Left cardiac atrium (tissue), 4 donors: ENCODE results near the gene TCEANC2. TPM values are rescaled to one million over a fixed set of nuclear protein-coding genes. Genes with fewer than 3 reads are reported as not detected.
A peak's percentile ranks its signal among the peaks of the same experiment; 100 is the strongest.
"Not testable (repeated sequence)": the region's sequence is repeated elsewhere in the genome, so short reads cannot be mapped to it uniquely, and the experiment has no call there.

Source experiments
- ATAC-seq, 2 donors: fragments of 200-7000 bp; cut with Tn5 transposase; one replicate each; pipeline ENCODE4 v1.9.1; 2020; ENCODE audit warnings: mild to moderate bottlenecking in 2 of 2, moderate library complexity in 2 of 2
- DNase-seq: peaks from one replicate; pipeline ENCODE4 v3.0.0-alpha.2; 2020
- intact Hi-C, 2 donors: fragments of 100-400 bp; cut with DNase I; formaldehyde crosslinking; loops; one replicate each; pipeline versions ENCODE4 v1.14.1 to v1.15.1; 2022 to 2023
- total RNA-seq, 2 donors: library from RNA; stranded (reverse); fragmentation: NEBNext Ultra II Directional; extraction: Animal tissue kit (Norgen Biotek cat#: 25700); gene quantifications; one replicate each; pipeline ENCODE4 v1.2.1, GENCODE V29; 2021
- donor health status: DM: no; HTN: yes; CAD: no.
- donor health status: DM: no; HTN: yes; CAD: no; lungs with severe emphysema.
- donor health status: DM: yes; HTN: yes; CAD: no.
- donor health status: Dilated cardiomyopathy.

The TCEANC2 gene
- total RNA-seq, 2 donors from 2014 or later: 2.6 to 5.3 TPM

DNA sequence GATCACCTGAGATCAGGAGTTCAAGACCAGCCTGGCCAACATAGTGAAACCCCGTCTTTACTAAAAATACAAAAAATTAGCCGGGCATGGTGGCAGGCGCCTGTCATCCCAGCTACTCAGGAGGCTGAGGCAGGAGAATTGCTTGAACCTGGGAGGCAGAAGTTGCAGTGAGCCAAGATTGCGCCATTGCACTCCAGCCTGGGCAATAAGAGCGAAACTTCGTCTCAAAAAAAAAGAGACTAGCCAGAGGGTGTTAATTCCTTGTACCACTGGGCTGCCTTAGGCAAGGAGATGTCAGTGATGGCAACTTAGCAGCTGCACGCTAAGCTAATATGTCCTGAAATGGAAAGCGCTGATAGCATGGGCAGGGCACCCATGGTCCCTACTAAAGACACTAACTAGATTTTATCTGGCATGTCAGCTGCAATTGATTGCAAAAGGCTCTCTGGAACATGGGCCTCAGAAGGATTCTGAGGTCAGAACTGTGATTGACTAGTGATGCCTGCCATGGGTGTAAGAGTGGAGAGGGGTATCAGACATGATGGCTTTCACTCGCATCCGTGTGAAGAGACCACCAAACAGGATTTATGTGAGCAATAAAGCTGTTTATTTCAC lies 33.7 kb upstream of the TCEANC2 start:
- ATAC-seq, intact Hi-C loops, DNase-seq: not testable (repeated sequence)

DNA sequence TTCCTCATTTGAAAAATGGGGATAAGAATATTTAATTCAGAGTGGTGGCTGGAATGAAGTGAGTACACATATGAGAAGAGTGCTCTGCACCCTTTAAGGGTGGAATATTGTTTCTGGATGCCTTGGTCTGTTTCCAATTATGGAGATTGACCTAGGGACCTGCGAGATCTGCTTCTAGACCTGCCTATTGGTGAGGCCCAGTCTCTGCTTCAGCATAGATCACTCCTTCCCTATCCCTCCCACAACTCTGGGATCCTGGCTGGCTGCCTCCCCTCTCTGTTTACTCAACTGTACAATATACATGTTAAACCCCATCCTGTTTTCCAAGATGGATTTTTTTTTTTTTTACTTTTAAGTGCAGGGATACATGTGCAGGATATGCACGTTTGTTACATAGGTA lies 29.1 kb upstream of the TCEANC2 start:
- ATAC-seq (no peak), DNase-seq (no peak)
- intact Hi-C loops: no loop called here

DNA sequence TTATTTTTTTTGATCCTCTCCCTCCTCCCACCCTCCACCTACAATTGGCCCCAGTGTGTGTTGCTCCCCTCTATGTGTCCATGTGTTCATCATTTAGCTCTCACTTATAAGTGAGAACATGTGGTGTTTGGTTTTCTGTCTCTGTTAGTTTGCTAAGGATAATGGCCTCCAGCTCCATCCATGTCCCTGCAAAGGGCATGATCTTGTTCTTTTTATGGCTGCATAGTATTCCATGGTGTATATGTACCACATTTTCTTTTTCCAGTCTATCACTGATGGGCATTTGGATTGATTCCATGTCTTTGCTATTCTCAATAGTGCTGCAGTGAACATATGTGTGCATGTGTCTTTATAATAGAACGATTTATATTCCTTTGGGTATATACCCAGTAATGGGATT lies 28.6 kb upstream of the TCEANC2 start:
- intact Hi-C loops, ATAC-seq, DNase-seq: not testable (repeated sequence)

DNA sequence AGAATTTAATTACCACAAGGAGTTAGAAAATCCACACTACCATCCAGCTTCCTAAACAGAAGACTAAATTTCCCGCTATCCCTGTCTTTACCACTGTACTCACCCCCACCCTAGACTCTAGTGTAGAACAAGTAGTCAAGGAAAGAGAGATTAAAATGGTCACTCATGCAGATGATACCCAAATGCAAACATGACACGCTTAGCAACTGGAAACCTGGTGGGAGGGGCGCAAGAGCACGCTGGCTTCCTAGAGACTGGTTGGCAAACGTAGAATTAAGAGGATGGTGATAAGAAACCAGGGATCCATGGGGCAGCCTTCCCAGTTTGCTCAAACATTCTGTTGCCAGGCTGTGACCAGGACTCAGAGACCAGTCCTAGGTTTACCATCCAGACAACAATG lies 25.6 kb upstream of the TCEANC2 start:
- intact Hi-C loops: no loop called here
- ATAC-seq (peak; percentile 38 to 69), DNase-seq (no peak)

DNA sequence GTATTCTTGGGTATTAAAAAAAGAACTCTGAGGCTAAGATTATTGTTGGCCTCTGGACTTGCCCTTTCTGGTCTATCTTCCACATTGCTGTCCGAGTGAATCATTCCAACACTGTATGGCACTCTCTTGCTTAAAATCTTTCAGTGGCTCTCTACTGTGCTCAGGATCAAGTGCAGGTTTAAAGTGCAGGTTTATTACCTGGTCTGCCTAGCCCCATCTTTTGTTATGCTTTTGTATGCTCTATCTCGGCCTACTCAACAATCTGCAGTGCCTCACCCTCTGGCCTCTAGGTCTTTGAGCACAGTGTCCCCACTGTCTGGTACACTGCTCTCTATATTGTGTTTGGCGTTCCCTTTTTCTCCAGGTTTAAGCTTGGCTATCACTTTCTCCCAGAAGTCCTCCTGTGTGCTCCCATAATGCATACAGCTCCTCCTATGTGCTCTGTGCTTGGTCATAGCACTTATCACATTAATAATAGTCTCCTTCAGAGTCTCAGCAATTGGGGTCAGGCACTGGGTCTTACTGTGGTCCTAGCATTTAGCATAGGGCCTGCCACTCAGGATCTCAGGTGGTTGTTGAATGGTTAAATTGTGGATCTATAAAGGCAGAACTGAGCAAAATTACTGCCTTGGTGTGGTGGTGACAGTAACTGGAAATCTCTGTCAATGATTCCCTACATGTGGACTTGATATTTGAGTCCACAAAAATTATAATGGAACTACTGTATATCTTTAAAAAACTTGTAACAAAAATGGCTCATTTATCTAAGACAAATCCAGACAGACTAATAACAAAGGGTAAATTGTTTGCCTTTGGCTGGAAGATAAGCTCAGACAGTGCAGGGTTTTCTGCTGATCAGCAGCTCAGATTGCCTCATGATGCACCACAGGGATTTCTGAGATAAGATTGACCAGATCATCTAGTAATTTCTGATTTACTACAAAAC lies 24.8 kb upstream of the TCEANC2 start:
- peak in 1 of 2 donors; percentile 44 for ATAC-seq
- DNase-seq: no peak
- intact Hi-C loops: no loop called here

DNA sequence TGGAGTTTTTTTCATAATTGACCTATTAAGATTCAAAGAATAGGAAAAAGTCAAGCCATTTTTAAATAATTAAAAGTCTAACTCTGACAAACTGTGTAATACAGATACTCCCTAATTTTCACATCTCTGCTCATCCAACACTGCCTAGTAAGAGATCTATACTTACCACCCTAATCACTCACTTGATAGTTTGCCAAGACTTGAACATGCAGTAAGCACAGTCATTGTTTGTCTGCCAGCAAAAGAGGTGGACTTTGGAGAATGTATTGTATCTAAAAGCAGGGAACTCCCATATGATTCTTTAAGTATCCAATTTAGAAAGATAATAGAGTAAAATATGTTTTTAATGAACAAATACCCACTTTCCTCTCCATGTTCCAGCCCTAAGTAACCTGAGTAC lies 15.9 kb upstream of the TCEANC2 start:
- intact Hi-C loops: no loop called here
- no peak for ATAC-seq
- no peak for DNase-seq

DNA sequence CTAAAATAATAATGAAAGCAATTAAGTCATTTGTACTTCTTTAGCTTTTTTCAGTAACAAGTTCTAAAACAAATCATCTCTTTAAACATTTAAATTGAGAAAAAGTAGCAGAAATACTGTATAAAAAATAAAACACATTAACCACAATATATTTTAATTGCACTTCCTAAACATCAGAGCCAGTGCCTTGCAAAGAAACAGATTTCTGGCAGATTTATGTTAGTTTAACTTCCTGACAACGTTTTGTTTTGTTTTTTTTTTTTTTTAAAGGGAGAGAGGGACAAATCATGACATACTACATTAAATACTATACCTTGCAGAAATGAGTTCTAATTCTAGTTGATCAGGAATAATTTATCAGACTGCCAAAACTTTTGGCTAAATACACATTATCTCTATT lies 11.6 kb upstream of the TCEANC2 start:
- ATAC-seq (no peak), DNase-seq (no peak)
- intact Hi-C loops: no loop called here

DNA sequence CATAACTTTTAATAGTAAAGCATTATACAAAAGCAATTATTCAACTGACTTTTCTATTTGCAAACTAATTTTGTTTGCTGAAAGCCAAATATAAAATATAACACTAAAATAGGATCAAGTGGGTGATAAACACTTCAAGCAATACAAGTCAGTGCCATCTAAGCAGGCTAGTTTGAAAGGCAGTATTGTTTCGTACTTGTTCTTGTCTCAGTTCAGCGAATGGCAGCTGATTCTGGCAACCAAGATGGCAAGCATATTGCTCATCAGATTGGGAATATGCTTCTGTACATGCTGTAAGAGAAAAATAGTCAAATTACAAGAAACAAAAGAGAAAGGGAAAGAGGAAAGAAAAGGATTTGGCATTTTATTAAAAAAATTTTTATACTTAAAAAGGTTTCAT lies 7.9 kb upstream of the TCEANC2 start:
- intact Hi-C loops: no loop called here
- DNase-seq (no peak), ATAC-seq (no peak)

DNA sequence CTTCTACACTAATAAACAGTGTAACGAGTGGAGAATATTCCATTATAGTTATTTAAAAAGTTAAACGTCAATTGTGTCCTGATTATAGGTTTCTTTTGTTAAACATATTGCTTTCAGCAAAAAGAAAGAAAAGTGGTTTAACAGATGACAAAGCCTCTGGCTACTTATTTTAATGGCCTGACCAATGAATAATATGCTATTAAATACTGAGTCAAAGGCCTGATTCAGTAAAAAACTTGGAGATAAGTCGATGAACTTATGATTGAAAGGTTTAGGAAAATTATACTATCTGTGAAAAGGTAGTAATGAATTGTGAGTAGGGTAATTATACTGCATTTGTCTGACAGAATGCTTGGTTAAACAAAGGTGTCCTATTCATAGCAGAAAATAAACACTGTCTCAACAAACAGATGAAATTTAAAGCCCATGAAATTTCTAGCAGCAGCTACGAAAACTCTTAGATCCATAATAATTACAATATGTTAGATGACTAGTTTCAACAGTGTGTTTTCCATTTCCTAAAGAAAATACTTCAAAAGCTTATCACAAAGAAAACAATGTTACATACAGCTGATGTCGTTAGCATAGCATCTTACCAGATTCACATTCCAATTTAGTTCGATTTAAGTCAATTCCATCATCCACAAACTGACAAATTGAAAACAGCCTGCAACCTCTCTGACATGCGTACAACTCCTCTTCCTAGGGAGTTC lies 6.6 kb upstream of the TCEANC2 start:
- intact Hi-C loops: no loop called here

DNA sequence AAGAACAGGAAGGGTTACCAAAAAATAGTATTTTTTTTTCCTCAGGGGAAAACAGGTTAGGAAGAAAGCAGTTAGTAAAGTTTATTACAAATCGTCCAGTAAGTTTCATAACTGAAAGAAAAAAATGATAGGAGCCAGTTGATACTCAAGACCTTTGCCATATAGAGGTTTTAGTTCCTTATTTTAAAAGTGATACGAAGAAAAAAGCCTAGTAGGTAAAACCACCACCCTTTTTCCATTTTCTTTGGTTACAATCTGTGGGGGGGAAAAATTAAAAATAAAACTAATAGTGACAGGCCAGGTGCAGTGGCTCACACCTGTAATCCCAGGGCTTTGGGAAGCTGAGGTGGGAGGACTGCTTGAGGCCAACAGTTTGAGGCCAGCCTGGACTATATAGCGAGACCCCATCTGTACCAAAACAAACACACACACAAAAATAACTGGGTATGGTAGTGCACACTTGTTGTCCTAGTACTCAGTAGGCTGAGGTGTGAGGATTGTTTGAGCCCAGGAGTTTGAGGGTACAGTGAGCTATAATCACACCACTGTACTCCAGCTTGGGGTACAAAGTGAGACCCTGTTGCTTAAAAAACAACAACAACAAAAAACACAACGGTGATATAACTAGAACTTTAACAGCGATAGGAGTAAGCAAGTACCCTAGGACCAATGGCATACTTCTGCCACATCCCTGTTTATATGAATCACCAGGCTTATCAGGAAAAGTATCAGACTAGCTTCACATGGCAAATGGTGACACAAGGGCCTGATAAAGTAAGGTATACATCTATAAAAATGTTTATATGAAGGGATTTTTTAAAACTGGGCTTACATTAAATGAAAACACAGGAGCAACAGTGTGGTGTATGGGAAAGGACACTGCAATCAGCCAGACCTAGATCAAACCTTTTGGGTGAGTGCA lies 5.8 kb upstream of the TCEANC2 start:
- ATAC-seq (no peak), DNase-seq (no peak)
- intact Hi-C loops: no loop called here

More for the DNA sequence above, 6.6 kb upstream of the TCEANC2 start:
- ATAC-seq: no peak
- DNase-seq: no peak

DNA sequence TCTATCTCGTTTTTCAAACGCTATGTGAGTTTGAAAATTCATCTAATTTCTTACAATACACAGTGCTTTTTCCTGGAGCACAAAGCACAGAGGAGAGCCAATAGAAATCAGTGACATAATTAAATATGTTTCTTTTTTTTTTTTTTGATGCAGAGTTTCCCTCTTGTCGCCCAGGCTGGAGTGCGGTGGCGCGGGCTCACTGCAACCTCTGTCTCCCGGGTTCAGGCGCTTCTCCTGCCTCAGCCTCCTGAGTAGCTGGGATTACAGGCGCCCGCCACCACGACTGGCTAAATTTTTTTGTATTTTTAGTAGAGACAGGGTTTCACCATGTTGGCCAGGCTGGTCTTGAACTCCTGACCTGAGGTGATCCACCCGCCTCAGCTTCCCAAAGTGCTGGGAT lies 3.0 kb upstream of the TCEANC2 start:
- DNase-seq, ATAC-seq: not testable (repeated sequence)
- intact Hi-C loops: loop anchor here in 1 of 2 donors (10.0 kb wide), 1 partner anchor 354 kb away; the partner anchor contains the start of gene SSBP3

DNA sequence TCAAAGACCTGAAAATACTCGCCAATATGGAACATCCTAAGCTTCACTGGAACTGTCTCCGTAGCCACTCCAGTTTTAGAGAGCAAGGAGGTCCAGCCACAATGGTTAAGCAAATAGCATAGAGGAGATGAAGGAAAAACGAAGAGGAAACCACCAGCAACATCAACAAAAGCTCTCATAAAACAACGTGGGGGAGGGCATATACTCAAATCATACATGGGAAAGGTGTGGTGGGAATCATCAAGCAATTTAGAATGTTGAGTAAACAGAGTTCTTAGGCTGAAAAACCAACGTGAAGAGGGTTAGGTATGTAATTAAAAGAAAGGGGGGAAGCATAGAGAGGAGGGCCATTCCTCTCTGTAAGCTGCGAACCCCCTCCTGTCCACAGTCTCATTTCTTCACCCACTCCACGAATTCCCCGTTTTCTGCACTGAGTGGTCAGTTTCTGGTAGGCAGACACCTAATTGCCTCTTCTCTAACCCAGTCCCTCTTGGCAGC lies 1.4 kb upstream of the TCEANC2 start:
- intact Hi-C loops: loop anchor here in 1 of 2 donors (10.0 kb wide), 1 partner anchor 353 kb away; the partner anchor contains the start of gene SSBP3
- DNase-seq (no peak), ATAC-seq (no peak)

DNA sequence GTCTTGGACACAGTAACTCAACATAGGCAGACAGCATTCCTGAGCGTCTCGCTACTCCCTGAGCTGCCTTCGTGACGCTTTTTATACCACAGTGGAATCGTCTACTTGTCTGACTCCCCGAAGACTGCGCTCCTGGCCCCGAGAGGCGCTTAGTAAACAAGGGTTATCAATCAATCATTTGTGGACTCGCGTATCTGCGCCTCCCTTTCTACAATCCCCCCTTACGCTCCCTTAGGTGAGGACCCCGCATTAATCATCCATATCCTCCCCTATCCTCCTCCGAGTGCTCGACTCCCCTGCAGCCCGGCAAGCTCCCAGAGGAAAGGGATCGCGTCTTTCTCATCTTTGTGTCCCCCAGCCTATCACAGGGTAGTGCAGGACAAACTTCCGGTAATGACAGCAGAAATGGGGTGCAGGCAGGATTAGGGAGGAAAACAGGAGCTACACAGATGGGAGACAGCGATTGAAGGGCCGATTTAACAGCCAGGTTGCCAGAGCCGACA lies 926 bp upstream of the TCEANC2 start:
- DNase-seq (no peak), ATAC-seq (peak; percentile 29 to 34)
- intact Hi-C loops: loop anchor here in 1 of 2 donors (10.0 kb wide), 1 partner anchor 352 kb away; the partner anchor contains the start of gene SSBP3

DNA sequence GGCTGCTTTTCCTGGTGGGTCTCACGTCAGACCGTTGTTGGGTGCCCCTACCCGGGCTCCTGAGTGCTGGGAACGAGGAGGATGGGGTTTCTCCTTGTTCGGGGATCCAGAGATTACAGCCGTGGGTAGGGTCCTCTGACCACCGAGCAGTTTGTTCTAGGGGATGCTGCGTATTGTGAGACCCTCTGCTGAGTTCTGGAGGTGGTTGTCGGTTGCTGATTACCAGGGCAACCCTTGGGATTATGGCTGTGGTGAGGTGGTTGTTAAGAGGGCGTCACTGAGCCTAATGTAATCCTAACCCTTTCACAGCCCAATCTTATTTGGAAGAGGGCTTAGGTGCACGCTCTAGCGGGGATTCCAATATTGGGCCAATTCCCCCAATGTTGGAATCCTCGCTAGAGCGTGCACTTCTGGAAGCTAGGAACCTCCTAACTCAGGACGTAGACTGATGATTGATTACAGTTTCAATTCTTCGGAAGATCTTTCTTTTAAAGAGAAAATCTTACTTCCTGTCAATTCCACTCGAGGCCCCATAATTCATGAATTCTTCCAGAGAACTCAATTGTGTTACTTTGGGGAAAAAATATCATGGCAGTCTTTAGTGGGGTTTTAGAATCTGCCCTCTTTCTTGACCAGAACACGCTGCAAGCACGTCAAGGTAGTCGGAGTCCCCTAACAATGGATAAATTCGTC lies 483 bp downstream of the TCEANC2 start:
- ATAC-seq: peak in 1 of 2 donors; percentile 8
- intact Hi-C loops: loop anchor here in 1 of 2 donors (10.0 kb wide), 1 partner anchor 351 kb away; the partner anchor contains the start of gene SSBP3
- DNase-seq: no peak

DNA sequence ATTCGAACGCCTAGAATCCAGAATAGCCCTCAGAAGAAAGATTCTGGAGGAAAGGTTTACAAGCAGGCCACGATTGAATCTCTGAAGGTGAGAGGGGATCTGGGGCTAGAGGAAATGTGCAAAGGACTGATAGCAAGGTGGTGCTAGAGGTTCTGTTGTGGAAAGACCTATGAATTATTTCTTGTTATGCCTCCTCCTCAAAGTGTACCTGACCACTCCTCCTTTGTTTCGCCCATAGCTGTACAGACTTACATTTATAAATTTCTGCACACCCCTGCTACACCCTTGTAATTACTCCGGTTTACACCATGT lies 986 bp downstream of the TCEANC2 start:
- ATAC-seq (no peak), DNase-seq (no peak)
- intact Hi-C loops: loop anchor here in 1 of 2 donors (10.0 kb wide), 1 partner anchor 350 kb away; the partner anchor contains the start of gene SSBP3

DNA sequence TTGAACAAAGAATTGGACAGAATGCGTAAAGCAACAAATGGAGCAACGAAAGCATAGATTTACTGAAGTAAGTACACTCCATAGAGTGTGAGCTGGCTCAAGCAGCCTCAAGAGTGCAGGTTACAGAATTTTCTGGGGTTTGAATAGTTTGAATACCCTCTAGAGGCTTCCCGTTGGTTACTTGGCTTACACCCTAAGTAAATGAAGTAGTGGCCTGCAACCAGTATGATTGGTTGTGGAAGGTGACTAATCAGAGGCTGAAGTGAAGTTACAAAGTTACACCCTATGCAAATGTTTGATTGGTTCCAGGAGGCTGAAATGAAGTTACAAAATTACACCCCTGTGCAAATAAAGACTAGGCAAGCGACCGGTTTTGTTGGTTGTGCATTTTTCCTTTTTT lies 10.9 kb downstream of the TCEANC2 start:
- no peak for DNase-seq
- intact Hi-C loops: no loop called here

DNA sequence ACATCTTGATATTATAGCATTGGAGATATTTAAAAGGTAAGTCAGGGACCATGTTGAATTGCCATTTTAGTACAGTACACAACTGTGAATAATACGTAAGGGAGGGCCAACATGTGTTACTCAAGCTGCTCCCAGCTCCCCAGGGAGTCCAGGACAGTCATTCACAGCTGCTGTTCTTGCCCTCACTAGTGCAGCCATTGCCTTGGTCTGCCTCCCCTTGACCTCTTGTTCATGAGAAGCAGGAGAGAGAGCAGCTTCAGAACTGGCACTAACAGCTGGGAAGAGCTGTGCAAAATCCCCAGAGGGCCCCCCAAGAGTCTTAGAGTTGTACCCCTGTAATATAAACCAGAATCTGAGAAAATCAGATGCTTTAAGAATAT lies 16.4 kb downstream of the TCEANC2 start:
- ATAC-seq (peak in 1 of 2 donors; percentile 12), DNase-seq (no peak)
- intact Hi-C loops: loop anchor here in 1 of 2 donors (5.0 to 10.0 kb wide), 2 partner anchors 428 to 735 kb away; partner anchors contain the start of gene TTC22

More for the DNA sequence above, 10.9 kb downstream of the TCEANC2 start:
- no peak for ATAC-seq
